ENCODE measurements around the gene SMIM5. TPM values are rescaled to one million over a fixed set of nuclear protein-coding genes. Genes with fewer than 3 reads are reported as not detected.

SMIM5 gene
- total and polyA plus RNA-seq, 2 donors (not counting 3 experiments of a cell fraction or from before 2014, with no cell fraction given), result not detected

DNA sequence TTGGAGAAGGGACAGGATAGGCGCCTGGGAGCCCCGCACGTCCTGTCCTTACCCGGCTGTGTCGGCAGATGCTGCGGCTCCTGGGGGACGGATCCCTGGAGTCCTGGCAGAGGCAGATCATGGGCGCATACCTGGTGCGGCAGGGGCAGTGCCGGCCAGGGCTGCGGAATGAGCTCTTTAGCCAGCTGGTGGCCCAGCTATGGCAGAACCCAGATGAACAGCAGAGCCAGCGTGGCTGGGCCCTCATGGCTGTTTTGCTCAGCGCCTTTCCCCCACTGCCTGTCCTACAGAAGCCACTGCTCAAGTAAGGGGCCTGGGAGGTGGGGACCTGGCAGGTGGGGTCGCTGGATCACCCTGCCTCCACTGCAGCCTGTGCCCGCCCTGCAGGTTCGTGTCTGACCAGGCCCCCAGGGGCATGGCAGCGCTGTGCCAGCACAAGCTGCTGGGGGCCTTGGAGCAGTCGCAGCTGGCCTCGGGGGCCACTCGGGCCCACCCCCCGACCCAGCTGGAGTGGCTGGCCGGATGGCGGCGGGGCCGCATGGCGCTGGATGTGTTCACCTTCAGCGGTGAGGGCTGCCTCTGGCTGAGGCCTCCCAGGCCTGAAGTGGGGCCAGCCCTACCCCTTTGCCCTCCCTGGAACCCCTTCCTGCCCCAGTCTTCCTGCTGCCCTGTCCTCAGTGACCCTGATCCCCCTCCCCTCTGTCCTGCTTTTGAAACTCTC, 20.2 kb upstream of the SMIM5 start:
- CTCF ChIA-PET, result interaction anchor here (1.2 to 9.8 kb wide), 2 partner anchors 21 to 135 kb away, joined by 5 to 65 read pairs; partner anchors contain the start of gene SMIM5
- H3K9ac ChIP-seq (replicated peaks; ENCODE audit: extremely low read depth, insufficient read depth, low read length), result no peak overlapping the region
- intact Hi-C loops (cut with micrococcal nuclease) (no loop called here), dilution Hi-C loops (cut with MboI; ENCODE audit: extremely low pct_ligation_motif_present, low sequenced_read_pairs) (no loop called here)
- no peak for DNase-seq (ENCODE audit: low read depth, low spot score)
- H3K36me3 ChIP-seq (ENCODE audit: control insufficient read depth in 2 of 2, extremely low read depth in 1 of 2, insufficient read depth in 2 of 2, low read length in 2 of 2), result no peaks in the 10 kb centered on the region
- POLR2A ChIA-PET, result no interaction called here
- no TSS peak for BruUV-seq (replicated peaks)
- H3K79me2 ChIP-seq (ENCODE audit: control insufficient read depth, insufficient read depth, low read length), result no peaks in the 10 kb centered on the region
- H3K4me2 ChIP-seq (ENCODE audit: insufficient read depth, low read length), result no peak overlapping the region
- no peaks in the 10 kb centered on the region for H4K20me1 ChIP-seq (replicated peaks; ENCODE audit: control insufficient read depth, extremely low read depth, insufficient read depth, low read length)
- no peak for FAIRE-seq
- TF ChIP-seq GATA2 (IDR thresholded peaks at IDR 0.05; ENCODE audit: insufficient read depth, insufficient read length, low read depth, low read length) (no peak), FOS (IDR thresholded peaks at IDR 0.05; ENCODE audit: borderline replicate concordance, insufficient read depth, low read length) (no peak), JUN (IDR thresholded peaks at IDR 0.05; ENCODE audit: borderline replicate concordance, insufficient read depth, insufficient read length, low read depth) (no peak), EZH2 (IDR thresholded peaks at IDR 0.05; ENCODE audit: borderline replicate concordance, low read depth, low read length, severe bottlenecking) (no peak), POLR2A (IDR thresholded peaks at IDR 0.05; ENCODE audit: low read depth, low read length) (no peak), POLR2AphosphoS5 (IDR thresholded peaks at IDR 0.05; ENCODE audit: insufficient read depth, low read depth, low read length) (no peak), MYC (IDR thresholded peaks at IDR 0.05; ENCODE audit: low read depth, low read length) (no peak)
- TF ChIP-seq, protein P1, sequence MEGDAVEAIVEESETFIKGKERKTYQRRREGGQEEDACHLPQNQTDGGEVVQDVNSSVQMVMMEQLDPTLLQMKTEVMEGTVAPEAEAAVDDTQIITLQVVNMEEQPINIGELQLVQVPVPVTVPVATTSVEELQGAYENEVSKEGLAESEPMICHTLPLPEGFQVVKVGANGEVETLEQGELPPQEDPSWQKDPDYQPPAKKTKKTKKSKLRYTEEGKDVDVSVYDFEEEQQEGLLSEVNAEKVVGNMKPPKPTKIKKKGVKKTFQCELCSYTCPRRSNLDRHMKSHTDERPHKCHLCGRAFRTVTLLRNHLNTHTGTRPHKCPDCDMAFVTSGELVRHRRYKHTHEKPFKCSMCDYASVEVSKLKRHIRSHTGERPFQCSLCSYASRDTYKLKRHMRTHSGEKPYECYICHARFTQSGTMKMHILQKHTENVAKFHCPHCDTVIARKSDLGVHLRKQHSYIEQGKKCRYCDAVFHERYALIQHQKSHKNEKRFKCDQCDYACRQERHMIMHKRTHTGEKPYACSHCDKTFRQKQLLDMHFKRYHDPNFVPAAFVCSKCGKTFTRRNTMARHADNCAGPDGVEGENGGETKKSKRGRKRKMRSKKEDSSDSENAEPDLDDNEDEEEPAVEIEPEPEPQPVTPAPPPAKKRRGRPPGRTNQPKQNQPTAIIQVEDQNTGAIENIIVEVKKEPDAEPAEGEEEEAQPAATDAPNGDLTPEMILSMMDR (IDR thresholded peaks at IDR 0.05; ENCODE audit: extremely low read depth in 1 of 2, insufficient read depth in 1 of 2, low read depth in 1 of 2, low read length in 2 of 2), result no peak
- TF ChIP-seq, protein P2, sequence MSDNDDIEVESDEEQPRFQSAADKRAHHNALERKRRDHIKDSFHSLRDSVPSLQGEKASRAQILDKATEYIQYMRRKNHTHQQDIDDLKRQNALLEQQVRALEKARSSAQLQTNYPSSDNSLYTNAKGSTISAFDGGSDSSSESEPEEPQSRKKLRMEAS (IDR thresholded peaks at IDR 0.05; ENCODE audit: insufficient read depth, insufficient read length), result no peak
- no peak overlapping the region for H3K4me3 ChIP-seq (replicated peaks in 1 of 3; ENCODE audit: insufficient read depth in 1 of 3, low read depth in 1 of 3, low read length in 3 of 3)
- H3K9me1 ChIP-seq (replicated peaks; ENCODE audit: control insufficient read depth, extremely low read depth, insufficient read depth, low read length), result no peaks in the 10 kb centered on the region
- H3K27ac ChIP-seq (ENCODE audit: insufficient read depth, low read depth, low read length), result no peak overlapping the region
- H3K4me1 ChIP-seq (ENCODE audit: control insufficient read depth, extremely low read depth, insufficient read depth, low read length), result no peaks in the 10 kb centered on the region
- H3K27me3 ChIP-seq (ENCODE audit: control insufficient read depth in 2 of 2, insufficient read depth in 2 of 2, low read length in 2 of 2), result no peaks in the 10 kb centered on the region
- H3K9me3 ChIP-seq (replicated peaks; ENCODE audit: control insufficient read depth, insufficient read depth, low read length), result no peaks in the 10 kb centered on the region
- no peak overlapping the region for H2AFZ ChIP-seq (ENCODE audit: low read depth, low read length)
